Stimulated activated CD4-positive, alpha-beta T cell treated with anti-CD3 and anti-CD28 coated beads, Interleukin-1b, Interleukin-23, amount 100 ng/mL, for 48 hours (primary cell): ENCODE results near the gene SMIM45.
A peak's percentile ranks its signal among the peaks of the same experiment; 100 is the strongest.

Source experiments
- DNase-seq: peaks from one replicate; pipeline ENCODE4 v3.0.0-alpha.2; 2020

Gene SMIM45

GRCh38 chr22:41915786-41916493 is 36.0 kb upstream of the SMIM45 start:
- no peak for DNase-seq

GRCh38 chr22:41916745-41917358 is 35.1 kb upstream of the SMIM45 start:
- no peak for DNase-seq

- DNase-seq: no peak
These were observed 34.5 kb upstream of the SMIM45 start for GRCh38 chr22:41917375-41917902.

DNA sequence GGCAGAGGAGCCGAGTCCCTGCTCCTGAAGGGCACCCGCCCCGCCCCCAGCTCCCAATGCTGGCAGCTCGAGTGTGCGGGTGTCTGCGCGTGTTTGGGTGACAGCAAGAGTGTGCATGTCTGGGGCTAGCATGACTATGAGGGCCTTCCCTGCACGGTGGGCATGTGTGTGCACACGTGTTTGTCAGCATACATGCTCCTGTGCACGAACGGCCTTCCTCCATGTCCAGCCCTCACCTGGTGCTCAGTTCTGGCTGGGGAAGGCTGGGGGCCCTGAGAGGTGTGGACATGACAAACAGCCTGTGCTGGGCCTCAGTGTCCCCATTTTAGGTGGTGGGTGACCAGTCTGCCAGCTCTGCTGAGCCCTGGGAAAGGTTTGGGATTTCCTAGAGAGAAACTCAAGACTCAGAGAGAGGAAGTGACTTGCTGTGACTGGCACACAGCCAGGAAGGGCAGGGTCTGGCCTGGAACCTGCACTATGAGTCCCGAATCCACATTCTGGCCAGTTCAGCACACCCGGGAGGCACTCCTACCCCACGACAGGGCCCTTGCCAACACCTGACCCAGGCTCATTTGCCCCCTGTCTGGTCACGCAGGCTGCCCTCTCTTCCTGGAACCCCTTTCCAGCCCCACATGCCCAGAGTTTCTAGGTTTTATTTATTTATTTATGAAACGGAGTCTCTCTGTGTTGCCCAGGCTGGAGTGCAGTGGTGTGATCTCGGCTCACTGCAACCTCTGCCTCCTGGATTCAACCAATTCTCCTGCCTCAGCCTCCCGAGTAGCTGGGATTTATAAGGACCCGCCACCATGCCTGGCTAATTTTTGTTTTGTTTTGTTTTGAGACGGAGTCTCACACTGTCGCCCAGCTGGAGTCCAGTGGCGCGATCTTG is 33.8 kb upstream of the SMIM45 start:
- no peak for DNase-seq

DNA sequence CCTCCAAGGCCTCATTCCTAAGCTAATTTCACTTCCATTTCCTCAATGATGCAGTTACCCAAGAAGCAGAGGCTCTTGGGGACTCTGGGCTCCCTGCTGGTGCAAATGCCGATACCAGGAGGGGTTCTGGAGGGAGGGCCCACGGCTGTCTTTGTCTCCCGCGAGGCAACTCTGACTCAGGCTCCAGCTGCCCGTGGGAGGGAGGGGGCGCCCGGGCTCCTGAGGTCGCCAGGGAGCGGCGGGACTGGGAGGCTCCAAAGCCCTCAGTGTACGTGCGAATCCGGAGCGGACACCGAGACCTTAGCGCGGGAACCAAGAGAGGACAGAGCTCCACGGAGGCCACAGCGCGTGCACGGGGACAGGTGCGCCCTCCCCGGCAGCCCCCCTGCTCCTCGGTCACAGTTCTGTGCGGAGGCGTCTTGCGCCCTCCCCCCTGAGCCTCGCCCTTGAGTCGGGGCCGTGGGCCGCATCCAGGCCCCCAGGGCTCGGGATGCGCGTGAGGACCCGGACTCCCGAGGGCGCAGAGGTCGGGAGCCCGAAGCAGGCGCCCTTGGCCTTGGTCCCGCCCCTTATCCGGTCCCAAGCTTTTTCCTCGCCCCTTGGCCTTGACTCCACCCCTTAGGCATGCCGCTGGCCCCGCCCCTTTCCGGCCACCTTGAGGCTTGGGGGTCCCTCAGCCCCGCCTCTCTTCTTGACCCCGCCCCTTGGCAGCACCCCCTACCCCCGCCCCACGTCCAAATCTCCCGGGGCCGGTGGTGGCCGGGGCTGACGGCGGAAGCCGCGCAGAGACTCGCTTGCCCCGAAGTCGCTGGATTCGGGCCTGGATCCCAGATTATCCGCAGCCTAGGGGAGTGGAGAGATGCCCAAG is 32.4 kb upstream of the SMIM45 start:
- peak; percentile 37 for DNase-seq

DNA sequence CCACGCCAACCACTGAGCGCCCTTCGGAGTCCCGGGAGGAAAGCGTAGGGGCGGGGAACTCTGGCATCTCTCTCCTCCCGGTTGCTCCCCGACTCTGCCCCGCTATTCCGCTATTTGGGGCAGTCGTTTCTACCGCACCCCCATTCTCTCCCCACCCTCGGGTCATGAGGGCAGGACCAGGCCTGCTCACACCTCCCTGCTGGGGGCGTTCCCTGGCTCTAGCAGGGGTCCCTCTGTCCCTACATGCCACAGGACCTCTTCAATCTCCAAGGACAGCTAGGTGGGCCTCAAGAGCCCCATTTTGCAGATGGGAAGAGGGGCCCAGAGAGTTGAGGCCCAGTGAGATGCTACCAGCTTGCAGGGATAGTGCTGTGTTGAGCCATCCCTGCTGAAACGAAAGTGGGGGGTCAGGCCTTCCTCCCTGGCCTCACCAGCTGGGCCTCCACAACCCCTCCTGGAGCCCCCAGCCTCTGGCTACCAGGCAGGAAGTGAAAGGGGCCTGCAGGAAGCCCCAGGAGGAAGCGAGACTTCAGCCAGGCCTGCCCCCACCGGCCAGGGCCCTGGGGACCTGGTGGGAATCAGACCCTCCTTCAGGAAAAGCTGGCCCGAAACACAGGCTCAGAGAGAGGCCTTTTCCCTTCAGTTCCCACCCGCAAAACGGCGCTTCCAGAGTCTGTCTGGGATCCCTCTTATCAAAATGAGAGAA is 31.5 kb upstream of the SMIM45 start:
- no peak for DNase-seq

DNA sequence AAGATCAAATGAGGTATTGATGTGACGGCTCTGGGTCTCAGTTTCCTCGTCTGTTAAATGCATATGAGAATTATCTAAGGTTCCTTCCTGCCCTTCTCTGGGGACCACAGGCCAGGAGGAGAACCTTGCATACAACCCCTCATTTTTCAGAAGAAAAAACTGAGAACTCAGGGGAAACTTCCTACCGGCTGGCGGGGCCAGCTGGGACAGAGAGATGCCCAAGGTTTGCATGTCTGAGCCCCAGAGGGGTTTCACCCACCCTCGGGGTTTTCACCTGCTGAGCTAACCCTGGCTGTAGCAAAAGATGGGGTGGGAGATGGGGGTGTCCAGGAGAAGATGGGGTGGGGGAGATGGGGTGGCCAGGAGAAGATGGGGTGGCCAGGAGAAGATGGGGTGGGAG is 29.6 kb upstream of the SMIM45 start:
- no peak for DNase-seq

GRCh38 chr22:41922940-41923594 is 28.9 kb upstream of the SMIM45 start:
- DNase-seq: no peak

GRCh38 chr22:41923595-41924276 is 28.2 kb upstream of the SMIM45 start:
- DNase-seq: no peak

DNA sequence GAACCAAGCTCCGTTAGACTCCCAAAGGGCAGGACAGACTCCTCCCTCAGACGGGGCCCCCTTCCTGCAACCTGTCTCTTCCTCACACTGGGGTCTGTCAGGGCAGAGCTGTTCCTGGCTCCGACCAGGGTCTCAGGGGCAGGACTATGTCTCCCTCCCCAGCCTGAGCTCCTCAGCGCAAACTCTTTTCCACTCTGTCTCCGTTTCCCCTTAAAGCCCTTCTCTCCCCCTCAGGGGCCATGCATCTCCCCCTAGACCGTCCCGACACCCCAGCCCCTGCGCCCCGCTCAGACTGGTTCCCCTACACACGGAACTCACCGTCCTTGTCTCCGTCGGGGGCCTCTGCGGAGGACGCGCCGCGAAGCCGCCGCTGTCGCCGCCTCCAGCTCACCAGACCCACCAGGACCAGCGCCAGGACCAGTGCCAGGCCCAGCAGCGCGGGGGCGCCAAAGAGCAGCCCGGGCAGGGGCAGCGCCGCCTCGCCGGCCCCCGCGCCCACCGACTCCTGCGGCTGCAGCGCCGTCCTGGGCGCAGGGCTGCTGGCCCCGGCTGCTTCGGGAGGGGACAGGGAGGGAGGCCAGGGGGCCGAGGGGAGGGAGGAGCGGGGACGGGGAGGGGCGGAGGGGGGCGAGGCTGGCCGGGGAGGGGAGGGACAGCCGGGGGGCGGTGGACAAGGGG is 26.0 kb upstream of the SMIM45 start:
- peak; percentile 77 for DNase-seq

DNA sequence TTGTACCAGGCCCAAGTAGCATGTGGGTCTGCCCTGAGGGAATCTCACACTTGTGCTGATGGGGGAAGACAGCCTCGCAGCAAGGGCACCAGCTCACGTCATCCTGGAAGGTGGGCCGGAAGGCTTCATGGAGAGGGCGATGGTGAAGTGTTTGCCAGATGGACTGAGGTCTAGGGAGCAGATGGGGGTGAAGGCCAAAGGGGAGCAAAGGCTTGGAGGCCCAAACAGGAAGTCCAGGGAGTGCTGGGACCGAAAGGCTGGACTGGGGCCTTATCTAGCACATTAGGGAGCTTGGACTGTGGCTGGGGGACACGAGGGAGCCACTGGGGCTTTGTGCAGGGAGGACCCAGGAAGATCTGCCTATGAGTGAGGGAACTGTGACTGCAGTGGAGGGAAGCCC is 24.1 kb upstream of the SMIM45 start:
- DNase-seq: no peak

- DNase-seq: no peak
These were observed 23.1 kb upstream of the SMIM45 start for GRCh38 chr22:41928593-41929417.

GRCh38 chr22:41929418-41929810 is 22.5 kb upstream of the SMIM45 start:
- DNase-seq: no peak

DNA sequence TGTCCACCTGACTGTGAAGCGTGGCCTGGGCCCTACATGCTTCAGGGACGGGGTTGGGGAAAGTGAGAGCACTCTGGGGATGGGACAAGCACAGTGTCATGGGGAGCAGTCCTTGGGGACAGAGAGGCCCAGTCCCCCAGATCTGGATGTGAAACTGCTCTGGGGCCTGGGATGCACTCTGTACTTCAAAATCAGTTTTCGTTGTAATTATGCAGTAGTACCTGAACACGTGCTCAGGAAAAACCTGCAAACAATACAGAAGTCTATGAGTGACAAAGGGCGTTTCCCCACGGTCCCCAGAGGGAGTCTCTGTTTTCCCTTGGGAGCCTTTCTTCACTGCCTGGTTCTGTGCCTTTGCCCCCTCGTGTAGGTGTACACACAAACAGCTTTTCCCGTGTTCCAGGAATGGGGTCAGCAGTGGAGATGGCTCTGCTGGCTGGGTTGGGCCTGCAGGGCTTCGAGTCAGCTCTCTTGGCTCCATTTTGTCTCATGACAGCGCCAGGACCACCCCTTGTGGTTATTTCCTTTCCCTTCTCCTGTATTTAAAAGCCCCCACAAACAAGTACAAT is 20.2 kb upstream of the SMIM45 start:
- DNase-seq: no peak

- DNase-seq: no peak
These were observed 19.6 kb upstream of the SMIM45 start for GRCh38 chr22:41932353-41932752.

- DNase-seq: no peak
These were observed 18.4 kb upstream of the SMIM45 start for GRCh38 chr22:41933411-41934177.

GRCh38 chr22:41934284-41935014 is 17.5 kb upstream of the SMIM45 start:
- DNase-seq: no peak
